ENCODE results near the gene NEXN. TPM values are rescaled to one million over a fixed set of nuclear protein-coding genes. Genes with fewer than 3 reads are reported as not detected.

Gene NEXN
- total and polyA plus RNA-seq, 8 donors, result 12.7 to 64.3 (median 32.9) TPM

DNA sequence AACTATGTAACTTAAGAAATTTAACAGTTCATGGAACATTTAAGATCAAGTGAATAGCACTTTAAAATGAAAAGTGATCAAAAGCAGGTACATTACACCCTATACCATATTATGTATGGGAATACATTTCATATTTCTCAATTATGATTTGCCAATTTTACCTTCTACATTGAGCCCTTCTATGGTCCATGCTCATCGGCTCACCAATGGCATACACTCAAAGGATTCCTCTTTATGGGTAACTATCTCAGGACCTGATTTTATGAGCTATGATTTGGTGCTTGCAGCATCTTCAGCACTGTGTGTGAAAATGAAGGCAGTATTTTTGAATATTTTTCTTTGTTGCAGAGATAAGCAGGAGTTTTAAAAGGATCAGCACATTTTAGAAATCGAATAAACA is 56.9 kb downstream of the NEXN start:
- Histone ChIP-seq H3K9me3 (no peaks in the 10 kb centered on the region), H3K36me3 (peaks cover 7 to 98% (median 89%) of the 10 kb centered on the region in 4 donors), H3K4me1 (peaks cover 0 to 26% (median 13%) of the 10 kb centered on the region in 4 donors), H3K4me3 (no peak overlapping the region), H3K27me3 (no peaks in the 10 kb centered on the region), H3K27ac (no peak overlapping the region)
- no peak for DNase-seq
- WGBS, 5 donors, result 89 to 98% (median 95%) methylated on average over 2 of the region's 2 CpGs
- intact Hi-C loops (cut with DNase I; ENCODE audit: low total_unique reads), result no loop called here
- TF ChIP-seq, protein P1, sequence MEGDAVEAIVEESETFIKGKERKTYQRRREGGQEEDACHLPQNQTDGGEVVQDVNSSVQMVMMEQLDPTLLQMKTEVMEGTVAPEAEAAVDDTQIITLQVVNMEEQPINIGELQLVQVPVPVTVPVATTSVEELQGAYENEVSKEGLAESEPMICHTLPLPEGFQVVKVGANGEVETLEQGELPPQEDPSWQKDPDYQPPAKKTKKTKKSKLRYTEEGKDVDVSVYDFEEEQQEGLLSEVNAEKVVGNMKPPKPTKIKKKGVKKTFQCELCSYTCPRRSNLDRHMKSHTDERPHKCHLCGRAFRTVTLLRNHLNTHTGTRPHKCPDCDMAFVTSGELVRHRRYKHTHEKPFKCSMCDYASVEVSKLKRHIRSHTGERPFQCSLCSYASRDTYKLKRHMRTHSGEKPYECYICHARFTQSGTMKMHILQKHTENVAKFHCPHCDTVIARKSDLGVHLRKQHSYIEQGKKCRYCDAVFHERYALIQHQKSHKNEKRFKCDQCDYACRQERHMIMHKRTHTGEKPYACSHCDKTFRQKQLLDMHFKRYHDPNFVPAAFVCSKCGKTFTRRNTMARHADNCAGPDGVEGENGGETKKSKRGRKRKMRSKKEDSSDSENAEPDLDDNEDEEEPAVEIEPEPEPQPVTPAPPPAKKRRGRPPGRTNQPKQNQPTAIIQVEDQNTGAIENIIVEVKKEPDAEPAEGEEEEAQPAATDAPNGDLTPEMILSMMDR (IDR thresholded peaks at IDR 0.05), result no peak
- TF ChIP-seq EP300 (IDR thresholded peaks at IDR 0.05) (no peak), POLR2AphosphoS5 (IDR thresholded peaks at IDR 0.05) (no peak), POLR2A (IDR thresholded peaks at IDR 0.05) (no peak)

DNA sequence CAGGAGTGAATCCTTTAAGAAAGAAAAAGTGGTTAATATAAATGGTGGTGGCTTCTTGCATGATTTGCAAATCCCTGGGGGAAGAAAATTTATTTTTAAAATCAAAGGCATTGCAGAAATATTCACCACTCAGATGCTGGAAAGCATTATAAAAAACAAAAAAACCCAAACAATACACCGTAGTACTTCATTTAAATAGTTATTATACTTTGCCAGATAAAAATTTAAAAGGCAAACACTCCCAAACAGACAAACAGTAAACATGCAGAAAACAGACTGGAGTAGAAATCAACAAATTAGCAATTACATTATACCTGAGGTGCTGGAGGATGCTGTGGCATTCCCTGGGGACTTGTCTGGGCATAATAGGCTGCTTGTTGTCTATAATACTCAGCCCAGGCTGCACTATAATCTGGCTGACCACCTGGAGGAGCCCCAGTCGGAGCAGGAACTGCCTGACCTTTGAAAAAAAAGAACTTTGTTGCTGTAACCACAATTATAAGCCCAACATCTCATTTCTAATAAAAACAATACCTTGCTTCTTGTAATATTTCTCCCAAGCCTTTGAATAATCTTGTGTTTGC is 60.5 kb downstream of the NEXN start:
- WGBS, 5 donors, result 41 to 48% (median 46%) methylated on average over 2 of the region's 2 CpGs
- TF ChIP-seq EP300 (IDR thresholded peaks at IDR 0.05), result no peak
- TF ChIP-seq POLR2AphosphoS5 (IDR thresholded peaks at IDR 0.05), result no peak
- TF ChIP-seq, protein P1 (IDR thresholded peaks at IDR 0.05), result no peak
- no peak for TF ChIP-seq POLR2A (IDR thresholded peaks at IDR 0.05)
- Histone ChIP-seq H3K4me1 (peaks cover 0 to 31% (median 17%) of the 10 kb centered on the region in 4 donors), H3K9me3 (no peaks in the 10 kb centered on the region), H3K4me3 (no peak overlapping the region), H3K27ac (no peak overlapping the region), H3K27me3 (no peaks in the 10 kb centered on the region), H3K36me3 (peaks cover 22 to 98% (median 94%) of the 10 kb centered on the region in 4 donors)
- DNase-seq, result peak in 1 of 2 donors; percentile 32
- intact Hi-C loops (cut with DNase I; ENCODE audit: low total_unique reads), result no loop called here

DNA sequence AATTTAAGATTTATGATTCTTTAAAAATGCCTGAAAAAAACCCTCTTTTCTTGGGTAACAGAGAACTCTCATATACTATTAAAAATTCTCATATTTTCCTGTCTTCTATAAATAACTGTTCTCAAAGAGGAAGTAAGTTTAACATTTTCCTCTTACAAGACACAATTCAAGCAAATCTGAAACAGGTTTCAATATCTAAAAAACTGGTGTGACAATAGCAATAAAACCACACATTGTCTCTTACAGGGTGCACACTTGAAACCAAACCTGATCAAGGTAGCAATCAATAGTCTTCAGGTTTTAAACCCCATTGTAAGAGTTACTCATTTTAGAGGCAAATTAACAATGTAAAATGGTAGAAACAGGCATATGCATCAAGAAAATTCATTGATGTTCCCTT is 62.4 kb downstream of the NEXN start:
- peaks cover 42 to 98% (median 95%) of the 10 kb centered on the region in 4 donors for H3K36me3 ChIP-seq
- H3K9me3 ChIP-seq, result no peaks in the 10 kb centered on the region
- H3K4me1 ChIP-seq, result peaks cover 0 to 34% (median 18%) of the 10 kb centered on the region in 4 donors
- no peak overlapping the region for H3K27ac ChIP-seq
- no peak for DNase-seq
- no peak for TF ChIP-seq POLR2AphosphoS5 (IDR thresholded peaks at IDR 0.05)
- no peak for TF ChIP-seq POLR2A (IDR thresholded peaks at IDR 0.05)
- TF ChIP-seq, protein P1 (IDR thresholded peaks at IDR 0.05), result no peak
- TF ChIP-seq EP300 (IDR thresholded peaks at IDR 0.05), result no peak
- intact Hi-C loops (cut with DNase I; ENCODE audit: low total_unique reads), result no loop called here
- H3K27me3 ChIP-seq, result no peaks in the 10 kb centered on the region
- no peak overlapping the region for H3K4me3 ChIP-seq

DNA sequence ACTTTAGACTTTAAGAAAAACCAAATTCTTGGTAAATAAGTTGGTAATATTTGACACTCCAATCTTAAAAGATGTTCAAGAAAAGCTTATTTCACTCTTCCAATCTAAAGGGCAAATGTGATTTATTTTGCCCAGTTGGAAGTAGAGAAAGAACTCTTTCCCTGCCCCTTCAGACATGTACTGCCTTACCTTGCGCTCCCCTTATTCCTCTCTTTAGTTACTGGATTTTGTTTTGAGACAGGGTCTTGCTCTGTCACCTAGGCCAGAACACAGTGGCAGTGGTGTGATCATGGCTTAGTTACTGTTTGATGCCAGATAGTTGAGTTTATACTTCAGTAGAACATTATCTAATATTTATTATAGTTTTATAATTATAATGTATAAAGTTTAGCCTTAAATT is 62.9 kb downstream of the NEXN start:
- 93 to 100% (median 100%) methylated on average over 1 of the region's 1 CpG for WGBS, 5 donors
- intact Hi-C loops (cut with DNase I; ENCODE audit: low total_unique reads), result no loop called here

More for the DNA sequence above, 62.9 kb downstream of the NEXN start:
- Histone ChIP-seq H3K4me3 (no peak overlapping the region), H3K36me3 (peaks cover 46 to 98% (median 96%) of the 10 kb centered on the region in 4 donors), H3K27me3 (no peaks in the 10 kb centered on the region), H3K4me1 (peaks cover 0 to 35% (median 18%) of the 10 kb centered on the region in 4 donors), H3K27ac (no peak overlapping the region), H3K9me3 (no peaks in the 10 kb centered on the region)
- TF ChIP-seq EP300 (IDR thresholded peaks at IDR 0.05) (no peak), POLR2AphosphoS5 (IDR thresholded peaks at IDR 0.05) (no peak), POLR2A (IDR thresholded peaks at IDR 0.05) (no peak)
- TF ChIP-seq, protein P1 (IDR thresholded peaks at IDR 0.05), result no peak
- DNase-seq, result no peak
